GM12878 (cell line): ENCODE data around the gene NOD1. TPM values are rescaled to one million over a fixed set of nuclear protein-coding genes. Genes with fewer than 3 reads are reported as not detected.

Experiments
- ATAC-seq: fragments of 200-7000 bp; cut with Tn5 transposase; 3 replicates; pipeline ENCODE4 v1.9.1; 2020; ENCODE audit warnings: mild to moderate bottlenecking, moderate library complexity
- BruUV-seq: library from RNA; stranded (reverse); fragments of 400-500 nt; replicated peaks from 2 replicates; lab custom pipeline; 2021; lab: Mats Ljungman, UMichigan
- CTCF ChIA-PET: fragments of 300-600 bp; sonication (Branson Sonifier 250); formaldehyde crosslinking; extraction: SDS; loops from one replicate; lab custom pipeline; 2021; ENCODE audit warnings: inconsistent platforms; lab: Yijun Ruan, JAX
- POLR2A ChIA-PET: fragments of 350-600 bp; formaldehyde crosslinking; extraction: SDS; loops from one replicate; lab custom pipeline; 2021; ENCODE audit warnings: inconsistent platforms; lab: Charles Lee
- RAD21 ChIA-PET: fragments of 300-600 bp; sonication (Branson Sonifier 250); formaldehyde crosslinking; loops from one replicate; lab custom pipeline; 2023; ENCODE audit warnings: antibody characterized with exemption; ENCODE audit not compliant: unreplicated experiment; lab: Charles Lee
- SMC1A ChIA-PET: fragments of 300-600 bp; sonication (Branson Sonifier 250); formaldehyde crosslinking; loops from one replicate; lab custom pipeline; 2023; ENCODE audit not compliant: unreplicated experiment, uncharacterized antibody; lab: Charles Lee
- DNase-seq: peaks from one replicate; pipeline ENCODE4 v3.0.0-alpha.2; 2011; ENCODE audit warnings: low read depth, low spot score
- FAIRE-seq: peaks from 3 replicates; lab custom pipeline; 2011; peaks lifted over from hg19 to GRCh38; lab: Jason Lieb, UNC
- H2AFZ ChIP-seq: 2 replicates; pipeline ENCODE4 v1.6.0; 2011; ENCODE audit warnings: low read depth, low read length, control low read depth; ENCODE audit not compliant: control insufficient read depth
- H3K27ac ChIP-seq: 2 replicates; pipeline ENCODE4 v1.5.1; 2011; ENCODE audit warnings: control low read depth; ENCODE audit not compliant: control insufficient read depth, insufficient read depth
- H3K27me3 ChIP-seq, 2 experiments: replicated peaks in 1 of 2; 2 replicates each; pipeline versions ENCODE4 v1.6.0 to v1.6.1; 2011; ENCODE audit warnings: low read length in 1 of 2; ENCODE audit not compliant: control insufficient read depth in 2 of 2, insufficient read depth in 2 of 2
- H3K36me3 ChIP-seq, 2 experiments: 2 replicates each; pipeline ENCODE4 v1.5.1; 2011; ENCODE audit warnings: low read length in 1 of 2; ENCODE audit not compliant: control insufficient read depth in 2 of 2, insufficient read depth in 2 of 2
- H3K4me1 ChIP-seq: 2 replicates; pipeline ENCODE4 v1.6.1; 2011; ENCODE audit warnings: mild to moderate bottlenecking, low read length, moderate library complexity, mixed read lengths; ENCODE audit not compliant: control insufficient read depth, insufficient read depth
- H3K4me2 ChIP-seq: 2 replicates; pipeline ENCODE4 v1.6.0; 2011; ENCODE audit warnings: control low read depth; ENCODE audit not compliant: control insufficient read depth, insufficient read depth
- H3K4me3 ChIP-seq: fragments of 200-600 bp; sonication (generic); 2 replicates; pipeline ENCODE4 v1.5.1; 2016
- H3K79me2 ChIP-seq: 2 replicates; pipeline ENCODE4 v1.6.0; 2011; ENCODE audit warnings: low read length; ENCODE audit not compliant: control insufficient read depth, insufficient read depth
- H3K9ac ChIP-seq: 2 replicates; pipeline ENCODE4 v1.8.0; 2011; ENCODE audit warnings: low read length, control low read depth, mixed read lengths; ENCODE audit not compliant: control insufficient read depth, insufficient read depth
- H3K9me3 ChIP-seq: replicated peaks from 3 replicates; pipeline ENCODE4 v1.5.1; 2011; ENCODE audit warnings: mild to moderate bottlenecking, low read length; ENCODE audit not compliant: control insufficient read depth, insufficient read depth
- H4K20me1 ChIP-seq: 2 replicates; pipeline ENCODE4 v1.6.0; 2011; ENCODE audit not compliant: control insufficient read depth, insufficient read depth
- BHLHE40 ChIP-seq, 2 experiments: fragments of 450-650 bp in 1 of 2; IDR thresholded peaks; 2 replicates each; pipeline ENCODE4 v1.6.1; 2011 to 2017; ENCODE audit warnings: low read depth in 2 of 2, borderline replicate concordance in 1 of 2, improper control_type of control experiment in 1 of 2, low read length in 1 of 2, mild to moderate bottlenecking in 1 of 2
- BMI1 ChIP-seq: fragments of 450-650 bp; IDR thresholded peaks from 2 replicates; pipeline ENCODE4 v1.6.1; 2016; ENCODE audit warnings: mild to moderate bottlenecking, moderate library complexity, borderline replicate concordance
- BRCA1 ChIP-seq: IDR thresholded peaks from 2 replicates; pipeline ENCODE4 v1.6.1; 2011; ENCODE audit warnings: low read depth, low read length, improper control_type of control experiment
- CHD2 ChIP-seq: IDR thresholded peaks from 2 replicates; pipeline ENCODE4 v1.6.1; 2011; ENCODE audit warnings: low read depth, low read length, improper control_type of control experiment, borderline replicate concordance
- HCFC1 ChIP-seq: fragments of 150-350 bp; IDR thresholded peaks from 2 replicates; pipeline ENCODE4 v1.6.1; 2014; ENCODE audit warnings: low read length
- MLLT1 ChIP-seq: fragments of 450-650 bp; IDR thresholded peaks from 2 replicates; pipeline ENCODE4 v1.6.1; 2016; ENCODE audit warnings: mild to moderate bottlenecking
- SIX5 ChIP-seq: IDR thresholded peaks from 2 replicates; pipeline ENCODE4 v1.6.1; 2011; ENCODE audit warnings: mild to moderate bottlenecking, low read depth, low read length, moderate library complexity; ENCODE audit not compliant: severe bottlenecking
- SMAD5 ChIP-seq: IDR thresholded peaks from 2 replicates; pipeline ENCODE4 v1.6.1; 2016; ENCODE audit warnings: antibody characterized with exemption, low read depth
- USF1 ChIP-seq: IDR thresholded peaks from 2 replicates; pipeline ENCODE4 v1.6.1; 2011; ENCODE audit warnings: borderline replicate concordance, low read depth, mild to moderate bottlenecking, moderate library complexity, mixed read lengths, low read length; ENCODE audit not compliant: insufficient read depth; ENCODE audit errors: extremely low read length
- ZNF592 ChIP-seq: fragments of 450-650 bp; IDR thresholded peaks from 2 replicates; pipeline ENCODE4 v1.6.1; 2017; ENCODE audit warnings: mild to moderate bottlenecking, moderate library complexity
- WGBS: methylation state at CpG from one replicate; pipeline ENCODE4 v1.1.6; 2016; ENCODE audit warnings: low lambda C conversion rate; ENCODE audit not compliant: insufficient replicate concordance, insufficient coverage; ENCODE audit errors: missing lambda C conversion rate; 5-methylcytosine and 5-hydroxymethylcytosine counted together
- in situ Hi-C: fragments of 300-500 bp; cut with MboI; formaldehyde crosslinking; loops from 9 replicates; pipeline ENCODE4 v1.14.3; 2018; ENCODE audit warnings: mixed read lengths
- intact Hi-C: fragments of 100-400 bp; cut with micrococcal nuclease; formaldehyde crosslinking; loops from one replicate; pipeline ENCODE4 v1.14.2; 2022; ENCODE audit not compliant: unreplicated experiment
- polyA plus RNA-seq, 11 experiments: library from polyadenylated mRNA; depleted of rRNA in 4 of 11; unstranded in 6 of 11; stranded (reverse) in 5 of 11; fragments of >200 nt; fragmentation: Nextera tagmentation in 4 of 11; fragmentation: Illumina TruSeq in 1 of 11; extraction: Ambion mirVana in 4 of 11; extraction: Trizol in 1 of 11; gene quantifications; 1 replicate in 1 of 11; 2 replicates in 10 of 11; pipeline versions ENCODE4 v1.2.1 to v1.2.3, GENCODE V29; 2011 to 2016; ENCODE audit warnings: inconsistent platforms in 2 of 11, missing spikeins in 2 of 11, low read depth in 1 of 11
- total RNA-seq, 4 experiments: library from RNA; depleted of rRNA in 3 of 4; stranded (reverse); fragments of >200 nt in 3 of 4; fragmentation: Illumina TruSeq in 1 of 4; extraction: Trizol in 1 of 4; gene quantifications; 2 replicates each; pipeline versions ENCODE4 v1.2.1 to v1.2.3, GENCODE V29; 2013 to 2021
- TF ChIP-seq, protein P1 (sequence below): fragments of 150-350 bp; IDR thresholded peaks from 2 replicates; pipeline ENCODE4 v1.6.1; 2016; ENCODE audit warnings: low read depth, low read length

The NOD1 gene
- total and polyA plus RNA-seq, 10 of the 15 experiments (the other 5 are each of a cell fraction or from before 2014, with no cell fraction given): 1.8 to 14.6 (median 8.9) TPM

DNA sequence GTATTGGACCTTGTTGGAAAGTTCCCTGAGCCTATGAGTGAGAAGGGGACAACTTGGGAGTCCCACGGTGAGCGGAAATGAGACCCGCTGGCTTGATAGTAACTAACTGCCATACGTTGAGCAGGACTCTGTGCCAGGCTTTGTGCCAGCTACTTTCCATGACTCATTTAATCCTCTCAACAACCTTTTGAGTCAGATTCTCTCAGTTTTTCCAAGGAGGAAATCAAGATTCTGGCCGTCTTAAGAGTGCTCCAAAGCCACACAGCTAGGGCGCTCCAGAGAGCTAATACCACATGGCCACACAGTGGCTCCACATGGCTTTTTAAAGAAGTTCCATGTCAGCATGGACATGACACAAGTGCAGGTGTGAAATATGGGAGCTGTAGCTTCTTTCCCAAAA lies 55.7 kb downstream of the NOD1 start:
- intact Hi-C loops: no loop called here
- no peak for ATAC-seq
- H3K9me3 ChIP-seq: no peaks in the 10 kb centered on the region
- H3K4me1 ChIP-seq: no peaks in the 10 kb centered on the region
- peaks cover 0 to 2% of the 10 kb centered on the region in 2 experiments; a peak in 2 of 4 replicates for H3K36me3 ChIP-seq
- H3K4me3 ChIP-seq: no peak overlapping the region
- H2AFZ ChIP-seq: no peak overlapping the region
- no peaks in the 10 kb centered on the region for H4K20me1 ChIP-seq
- TF ChIP-seq BMI1 (no peak), CHD2 (no peak), HCFC1 (no peak), ZNF592 (no peak), MLLT1 (no peak), SMAD5 (no peak), BHLHE40 (IDR thresholded peaks at IDR 0.05; ENCODE audit: borderline replicate concordance in 1 of 2, low read depth in 2 of 2, low read length in 1 of 2) (no peak), SIX5 (no peak), BRCA1 (no peak), USF1 (no peak)
- TF ChIP-seq, protein P1, sequence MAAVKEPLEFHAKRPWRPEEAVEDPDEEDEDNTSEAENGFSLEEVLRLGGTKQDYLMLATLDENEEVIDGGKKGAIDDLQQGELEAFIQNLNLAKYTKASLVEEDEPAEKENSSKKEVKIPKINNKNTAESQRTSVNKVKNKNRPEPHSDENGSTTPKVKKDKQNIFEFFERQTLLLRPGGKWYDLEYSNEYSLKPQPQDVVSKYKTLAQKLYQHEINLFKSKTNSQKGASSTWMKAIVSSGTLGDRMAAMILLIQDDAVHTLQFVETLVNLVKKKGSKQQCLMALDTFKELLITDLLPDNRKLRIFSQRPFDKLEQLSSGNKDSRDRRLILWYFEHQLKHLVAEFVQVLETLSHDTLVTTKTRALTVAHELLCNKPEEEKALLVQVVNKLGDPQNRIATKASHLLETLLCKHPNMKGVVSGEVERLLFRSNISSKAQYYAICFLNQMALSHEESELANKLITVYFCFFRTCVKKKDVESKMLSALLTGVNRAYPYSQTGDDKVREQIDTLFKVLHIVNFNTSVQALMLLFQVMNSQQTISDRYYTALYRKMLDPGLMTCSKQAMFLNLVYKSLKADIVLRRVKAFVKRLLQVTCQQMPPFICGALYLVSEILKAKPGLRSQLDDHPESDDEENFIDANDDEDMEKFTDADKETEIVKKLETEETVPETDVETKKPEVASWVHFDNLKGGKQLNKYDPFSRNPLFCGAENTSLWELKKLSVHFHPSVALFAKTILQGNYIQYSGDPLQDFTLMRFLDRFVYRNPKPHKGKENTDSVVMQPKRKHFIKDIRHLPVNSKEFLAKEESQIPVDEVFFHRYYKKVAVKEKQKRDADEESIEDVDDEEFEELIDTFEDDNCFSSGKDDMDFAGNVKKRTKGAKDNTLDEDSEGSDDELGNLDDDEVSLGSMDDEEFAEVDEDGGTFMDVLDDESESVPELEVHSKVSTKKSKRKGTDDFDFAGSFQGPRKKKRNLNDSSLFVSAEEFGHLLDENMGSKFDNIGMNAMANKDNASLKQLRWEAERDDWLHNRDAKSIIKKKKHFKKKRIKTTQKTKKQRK: no peak
- TF ChIP-seq, all 136 proteins: peak for 0
- no peaks in the 10 kb centered on the region for H3K27me3 ChIP-seq
- H3K4me2 ChIP-seq: no peak overlapping the region
- SMC1A ChIA-PET: interaction anchor here (0.7 to 2.0 kb wide), 5 partner anchors 9 to 182 kb away, joined by 3 to 7 read pairs (median 3); no protein-coding TSS in a partner anchor
- FAIRE-seq (no peak), DNase-seq (no peak)
- RAD21 ChIA-PET: interaction anchor here (1.3 kb wide), 1 partner anchor 147 kb away, joined by 3 read pairs; no protein-coding TSS in a partner anchor
- POLR2A ChIA-PET: no interaction called here
- H3K9ac ChIP-seq: no peak overlapping the region
- no peaks in the 10 kb centered on the region for H3K79me2 ChIP-seq
- CTCF ChIA-PET: interaction anchor here (1.7 kb wide), 1 partner anchor 147 kb away, joined by 5 read pairs; no protein-coding TSS in a partner anchor
- WGBS: 93% methylated on average over 6 of the region's 6 CpGs
- BruUV-seq: no TSS peak
- H3K27ac ChIP-seq: no peak overlapping the region
- in situ Hi-C loops: no loop called here
